ENCODE results near the gene C11orf86.

GRCh38 chr11:67016550-67016949 lies 41.4 kb downstream of the C11orf86 start:
- TF ChIP-seq, protein P1, sequence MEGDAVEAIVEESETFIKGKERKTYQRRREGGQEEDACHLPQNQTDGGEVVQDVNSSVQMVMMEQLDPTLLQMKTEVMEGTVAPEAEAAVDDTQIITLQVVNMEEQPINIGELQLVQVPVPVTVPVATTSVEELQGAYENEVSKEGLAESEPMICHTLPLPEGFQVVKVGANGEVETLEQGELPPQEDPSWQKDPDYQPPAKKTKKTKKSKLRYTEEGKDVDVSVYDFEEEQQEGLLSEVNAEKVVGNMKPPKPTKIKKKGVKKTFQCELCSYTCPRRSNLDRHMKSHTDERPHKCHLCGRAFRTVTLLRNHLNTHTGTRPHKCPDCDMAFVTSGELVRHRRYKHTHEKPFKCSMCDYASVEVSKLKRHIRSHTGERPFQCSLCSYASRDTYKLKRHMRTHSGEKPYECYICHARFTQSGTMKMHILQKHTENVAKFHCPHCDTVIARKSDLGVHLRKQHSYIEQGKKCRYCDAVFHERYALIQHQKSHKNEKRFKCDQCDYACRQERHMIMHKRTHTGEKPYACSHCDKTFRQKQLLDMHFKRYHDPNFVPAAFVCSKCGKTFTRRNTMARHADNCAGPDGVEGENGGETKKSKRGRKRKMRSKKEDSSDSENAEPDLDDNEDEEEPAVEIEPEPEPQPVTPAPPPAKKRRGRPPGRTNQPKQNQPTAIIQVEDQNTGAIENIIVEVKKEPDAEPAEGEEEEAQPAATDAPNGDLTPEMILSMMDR (IDR thresholded peaks at IDR 0.05), result no peak
- no peak for TF ChIP-seq POLR2A (IDR thresholded peaks at IDR 0.05; ENCODE audit: low read depth)
- TF ChIP-seq POLR2AphosphoS5 (IDR thresholded peaks at IDR 0.05), result no peak
